Thyroid gland (tissue), 4 donors: ENCODE measurements around the gene SPIN2B. TPM values are rescaled to one million over a fixed set of nuclear protein-coding genes. Genes with fewer than 3 reads are reported as not detected.
"Not testable (repeated sequence)": the region's sequence is repeated elsewhere in the genome, so short reads cannot be mapped to it uniquely, and the experiment has no call there.

Experiments
- DNase-seq, 2 donors: peaks; one replicate each; pipeline ENCODE4 v3.0.0-alpha.2; 2019
- H3K27ac ChIP-seq, 3 donors: fragments of 200-600 bp; sonication (generic); 1 replicate in 2 of 3; 2 replicates in 1 of 3; pipeline ENCODE4 v1.5.1; 2016 to 2019; ENCODE audit warnings: mild to moderate bottlenecking in 1 of 3, moderate library complexity in 1 of 3
- H3K27me3 ChIP-seq: fragments of 200-600 bp; sonication (generic); one replicate; pipeline ENCODE4 v1.5.1; 2019
- H3K36me3 ChIP-seq, 2 donors: fragments of 200-600 bp; sonication (generic); one replicate each; pipeline ENCODE4 v1.5.1; 2016 to 2019
- H3K4me1 ChIP-seq, 2 donors: fragments of 200-600 bp; sonication (generic); one replicate each; pipeline ENCODE4 v1.5.1; 2017 to 2019
- H3K4me3 ChIP-seq, 3 donors: fragments of 200-600 bp; sonication (generic); replicated peaks in 1 of 3; 1 replicate in 2 of 3; 2 replicates in 1 of 3; pipeline ENCODE4 v1.5.1; 2016; ENCODE audit warnings: mild to moderate bottlenecking in 1 of 3
- H3K9me3 ChIP-seq: fragments of 200-600 bp; sonication (generic); one replicate; pipeline ENCODE4 v1.5.1; 2017
- POLR2A ChIP-seq, 2 donors: fragments of 450-650 bp; IDR thresholded peaks; one replicate each; pipeline ENCODE4 v1.6.1; 2017; ENCODE audit warnings: antibody characterized with exemption in 2 of 2, mild to moderate bottlenecking in 2 of 2, moderate library complexity in 1 of 2
- WGBS, 2 donors: methylation state at CpG; one replicate each; pipeline ENCODE4 v1.1.5; 2017; 5-methylcytosine and 5-hydroxymethylcytosine counted together
- intact Hi-C: fragments of 100-400 bp; cut with DNase I; formaldehyde crosslinking; loops from one replicate; pipeline ENCODE4 v1.15.1; 2023
- total RNA-seq, 4 donors: library from RNA; depleted of rRNA; stranded (reverse); fragments of >200 nt; gene quantifications; one replicate each; pipeline ENCODE4 v1.2.3, GENCODE V29; 2016
- TF ChIP-seq, protein P1 (sequence below), 6 experiments: fragments of 200-600 bp in 3 of 6; fragments of 450-650 bp in 3 of 6; sonication (generic) in 3 of 6; IDR thresholded peaks; one replicate each; pipeline ENCODE4 v1.5.1; 2016 to 2019; ENCODE audit warnings: antibody characterized with exemption in 6 of 6, mild to moderate bottlenecking in 2 of 6, inconsistent platforms in 1 of 6, moderate library complexity in 1 of 6

Gene SPIN2B
- total RNA-seq, 4 donors from 2014 or later: 8.5 to 12.9 (median 10.7) TPM

DNA sequence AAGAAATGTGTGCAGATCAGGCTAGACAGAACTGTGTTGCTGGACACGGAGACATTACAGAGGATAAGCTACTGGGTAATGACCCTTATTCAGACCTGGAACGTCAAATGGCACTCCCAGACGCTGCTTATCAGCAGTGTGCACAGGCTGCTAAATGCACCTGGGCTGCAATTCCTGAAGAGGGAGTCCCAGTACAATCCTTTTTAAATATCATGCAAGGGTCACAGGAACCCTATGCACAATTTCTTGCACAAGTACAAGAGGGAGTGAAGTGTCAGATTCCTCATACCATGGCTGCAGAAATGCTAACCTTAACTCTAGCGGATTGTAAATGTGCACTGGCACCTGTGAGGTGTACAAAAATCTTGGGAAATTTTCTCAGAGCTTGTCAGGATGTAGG, 16.9 kb downstream of the SPIN2B start:
- Histone ChIP-seq H3K27me3 (no peaks in the 10 kb centered on the region), H3K9me3 (no peaks in the 10 kb centered on the region), H3K36me3 (no peaks in the 10 kb centered on the region), H3K4me1 (no peaks in the 10 kb centered on the region), H3K27ac (no peak overlapping the region), H3K4me3 (no peak overlapping the region)
- TF ChIP-seq POLR2A (IDR thresholded peaks at IDR 0.05): no peak
- WGBS, 2 donors: 84 to 85% methylated on average over 4 of the region's 4 CpGs
- intact Hi-C loops: no loop called here
- no peak for DNase-seq

DNA sequence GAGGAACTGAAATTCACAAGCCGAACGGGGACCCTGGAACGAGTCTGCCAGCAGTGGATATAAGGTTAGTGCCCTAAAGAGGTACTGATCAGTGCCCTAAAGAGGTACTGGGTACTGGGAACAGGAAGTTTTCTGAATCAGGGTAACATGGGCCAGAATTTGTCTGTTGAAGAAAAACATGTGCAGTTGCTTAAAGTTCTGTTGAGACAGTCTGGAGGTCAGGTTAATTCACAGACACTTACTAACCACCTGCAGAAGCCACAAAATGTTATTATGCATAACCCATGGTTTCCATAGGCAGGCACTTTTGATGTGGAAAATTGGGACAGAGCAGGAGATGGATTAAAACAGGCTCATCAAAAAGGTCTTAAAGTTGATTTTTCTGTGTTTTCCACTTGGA, 17.9 kb downstream of the SPIN2B start:
- DNase-seq: no peak
- 91 to 93% methylated on average over 3 of the region's 3 CpGs for WGBS, 2 donors
- no peak overlapping the region for H3K27ac ChIP-seq
- no peaks in the 10 kb centered on the region for H3K4me1 ChIP-seq
- H3K27me3 ChIP-seq: no peaks in the 10 kb centered on the region
- no peak overlapping the region for H3K4me3 ChIP-seq
- no peak for TF ChIP-seq POLR2A (IDR thresholded peaks at IDR 0.05)
- TF ChIP-seq, protein P1, sequence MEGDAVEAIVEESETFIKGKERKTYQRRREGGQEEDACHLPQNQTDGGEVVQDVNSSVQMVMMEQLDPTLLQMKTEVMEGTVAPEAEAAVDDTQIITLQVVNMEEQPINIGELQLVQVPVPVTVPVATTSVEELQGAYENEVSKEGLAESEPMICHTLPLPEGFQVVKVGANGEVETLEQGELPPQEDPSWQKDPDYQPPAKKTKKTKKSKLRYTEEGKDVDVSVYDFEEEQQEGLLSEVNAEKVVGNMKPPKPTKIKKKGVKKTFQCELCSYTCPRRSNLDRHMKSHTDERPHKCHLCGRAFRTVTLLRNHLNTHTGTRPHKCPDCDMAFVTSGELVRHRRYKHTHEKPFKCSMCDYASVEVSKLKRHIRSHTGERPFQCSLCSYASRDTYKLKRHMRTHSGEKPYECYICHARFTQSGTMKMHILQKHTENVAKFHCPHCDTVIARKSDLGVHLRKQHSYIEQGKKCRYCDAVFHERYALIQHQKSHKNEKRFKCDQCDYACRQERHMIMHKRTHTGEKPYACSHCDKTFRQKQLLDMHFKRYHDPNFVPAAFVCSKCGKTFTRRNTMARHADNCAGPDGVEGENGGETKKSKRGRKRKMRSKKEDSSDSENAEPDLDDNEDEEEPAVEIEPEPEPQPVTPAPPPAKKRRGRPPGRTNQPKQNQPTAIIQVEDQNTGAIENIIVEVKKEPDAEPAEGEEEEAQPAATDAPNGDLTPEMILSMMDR (IDR thresholded peaks at IDR 0.05): no peak
- H3K9me3 ChIP-seq: no peaks in the 10 kb centered on the region
- intact Hi-C loops: no loop called here
- H3K36me3 ChIP-seq: no peaks in the 10 kb centered on the region

DNA sequence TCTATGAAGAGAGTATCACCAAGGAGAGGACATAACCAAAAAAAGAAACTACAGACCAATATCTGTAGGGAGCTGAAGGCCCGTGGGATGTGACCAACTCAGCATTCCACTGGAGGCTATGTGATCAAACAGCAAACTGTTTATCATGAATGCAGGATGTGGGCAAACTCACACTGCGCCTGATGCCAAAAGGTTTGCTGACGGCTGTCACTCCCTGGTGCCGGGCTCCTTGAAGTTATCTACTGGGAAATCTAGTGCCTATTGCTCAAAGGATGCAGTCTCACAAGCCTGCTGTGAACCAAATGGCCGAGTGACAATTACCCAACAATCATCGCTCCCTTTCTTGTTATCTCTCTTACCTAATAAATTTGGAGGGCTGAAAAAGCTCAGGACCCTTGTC, 18.4 kb downstream of the SPIN2B start:
- H3K4me1 ChIP-seq, H3K4me3 ChIP-seq, intact Hi-C loops, H3K36me3 ChIP-seq, DNase-seq, H3K9me3 ChIP-seq, H3K27me3 ChIP-seq, H3K27ac ChIP-seq: not testable (repeated sequence)
- WGBS, 2 donors: 86 to 95% methylated on average over 6 of the region's 6 CpGs

DNA sequence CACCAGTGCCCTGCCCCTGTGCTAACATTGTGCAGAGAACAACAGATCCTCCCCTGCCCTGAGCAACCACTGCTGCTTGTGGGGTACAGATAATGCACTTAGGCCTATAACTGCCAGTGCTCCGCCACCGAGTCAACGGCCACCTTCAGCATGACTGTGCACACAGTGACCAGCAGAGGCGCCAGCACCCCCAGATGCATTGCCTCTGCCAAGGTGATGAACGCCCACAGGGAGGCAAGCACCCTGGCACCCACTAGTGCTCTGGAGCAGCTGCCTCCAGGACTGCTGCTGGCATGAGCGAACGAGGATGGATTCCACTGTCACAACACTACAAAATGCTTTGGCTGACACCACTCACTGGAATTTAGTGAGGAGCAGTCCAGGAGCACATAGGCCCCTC, 38.2 kb downstream of the SPIN2B start:
- Histone ChIP-seq H3K9me3 (no peaks in the 10 kb centered on the region), H3K27me3 (no peaks in the 10 kb centered on the region), H3K4me1 (no peaks in the 10 kb centered on the region), H3K36me3 (no peaks in the 10 kb centered on the region), H3K4me3 (no peak overlapping the region), H3K27ac (no peak overlapping the region)
- 80% methylated on average over 1 of the region's 7 CpGs; no CpG with 5 or more reads in 1 of the 2 donors for WGBS, 2 donors
- TF ChIP-seq, protein P1 (IDR thresholded peaks at IDR 0.05): no peak
- TF ChIP-seq POLR2A (IDR thresholded peaks at IDR 0.05): no peak
- DNase-seq: no peak
- intact Hi-C loops: no loop called here

DNA sequence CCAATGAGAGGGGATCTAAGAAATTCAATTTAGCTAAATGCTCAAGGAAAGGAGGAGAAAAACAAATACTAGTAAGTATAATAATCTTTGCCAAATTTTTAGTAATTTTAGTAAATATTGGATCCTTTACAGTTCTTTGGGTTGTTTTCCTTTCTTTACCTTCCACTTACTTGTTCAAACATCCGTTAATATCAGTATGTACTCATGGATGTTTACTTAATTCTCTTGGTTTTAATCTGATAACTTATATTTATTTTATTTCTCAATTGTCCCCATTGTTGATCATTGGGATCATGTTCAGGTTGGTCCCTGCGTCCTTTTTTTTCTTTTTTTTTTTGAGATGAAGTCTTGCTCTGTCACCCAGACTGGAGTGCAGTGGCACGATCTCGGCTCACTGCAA, 46.9 kb downstream of the SPIN2B start:
- 91 to 93% methylated on average over 4 of the region's 4 CpGs for WGBS, 2 donors
- TF ChIP-seq, protein P1 (IDR thresholded peaks at IDR 0.05): no peak
- no peak for TF ChIP-seq POLR2A (IDR thresholded peaks at IDR 0.05)
- no peak overlapping the region for H3K27ac ChIP-seq
- intact Hi-C loops: no loop called here
- H3K4me1 ChIP-seq: no peaks in the 10 kb centered on the region
- H3K9me3 ChIP-seq: no peaks in the 10 kb centered on the region
- no peak for DNase-seq
- H3K27me3 ChIP-seq: peaks cover 3% of the 10 kb centered on the region
- H3K4me3 ChIP-seq: no peak overlapping the region
- H3K36me3 ChIP-seq: no peaks in the 10 kb centered on the region

DNA sequence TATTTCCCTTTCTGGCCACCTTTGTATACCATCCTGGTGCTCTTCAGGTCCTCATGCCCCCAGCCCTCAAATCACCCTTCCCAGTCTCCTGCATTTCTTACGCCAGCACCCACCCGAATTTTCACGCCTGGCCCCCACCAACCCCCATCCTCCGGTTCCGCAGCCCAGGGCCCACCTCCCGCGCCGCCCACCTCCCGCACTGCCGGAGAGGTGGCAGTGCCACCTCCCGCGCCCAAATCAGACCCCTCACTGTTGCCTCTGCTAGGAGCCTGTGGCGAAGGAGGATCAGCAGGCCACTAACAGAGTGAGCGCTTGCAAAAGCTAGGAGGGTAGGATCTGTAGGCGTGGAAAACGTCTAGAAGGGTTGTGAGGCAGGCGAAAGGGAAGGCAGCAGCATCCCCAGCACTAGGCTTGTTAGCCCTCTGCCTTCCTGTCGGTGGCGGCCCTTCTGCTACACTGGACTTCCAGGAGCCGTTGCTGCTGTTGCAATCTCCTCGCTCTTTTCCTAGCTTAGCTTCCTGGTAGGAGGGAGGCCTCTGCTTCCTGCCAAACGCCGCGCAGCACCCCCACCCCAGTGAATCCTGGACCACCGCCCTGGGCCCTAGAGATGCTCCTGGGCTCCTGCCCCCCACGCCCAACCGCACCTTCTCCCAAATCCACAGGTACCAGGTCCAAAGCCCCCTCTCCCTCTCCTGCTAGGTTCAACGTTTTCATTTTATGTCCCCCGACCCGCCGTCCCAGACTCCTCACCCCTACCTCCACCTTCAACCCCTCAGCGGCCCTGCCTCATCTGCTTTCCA, 51.0 kb downstream of the SPIN2B start:
- 53 to 56% methylated on average over 28 to 30 of the region's 32 CpGs for WGBS, 2 donors
- no peak for DNase-seq
- Histone ChIP-seq H3K27me3 (peaks cover 3% of the 10 kb centered on the region), H3K4me1 (no peaks in the 10 kb centered on the region), H3K27ac (no peak overlapping the region), H3K4me3 (no peak overlapping the region), H3K36me3 (no peaks in the 10 kb centered on the region), H3K9me3 (no peaks in the 10 kb centered on the region)
- TF ChIP-seq, protein P1 (IDR thresholded peaks at IDR 0.05): no peak
- no peak for TF ChIP-seq POLR2A (IDR thresholded peaks at IDR 0.05)
- intact Hi-C loops: no loop called here
